GM18519 (cell line): Measurements from ENCODE around the gene MAGEA4.
"Not testable (repeated sequence)": the region's sequence is repeated elsewhere in the genome, so short reads cannot be mapped to it uniquely, and the experiment has no call there.

ENCODE experiments used
- ATAC-seq: cut with Tn5 transposase; IDR thresholded peaks from one replicate; pipeline ENCODE4 v1.9.1; 2021; ENCODE audit warnings: mild to moderate bottlenecking, moderate library complexity; ENCODE audit not compliant: unreplicated experiment, low FRiP score

MAGEA4 gene, protein sequence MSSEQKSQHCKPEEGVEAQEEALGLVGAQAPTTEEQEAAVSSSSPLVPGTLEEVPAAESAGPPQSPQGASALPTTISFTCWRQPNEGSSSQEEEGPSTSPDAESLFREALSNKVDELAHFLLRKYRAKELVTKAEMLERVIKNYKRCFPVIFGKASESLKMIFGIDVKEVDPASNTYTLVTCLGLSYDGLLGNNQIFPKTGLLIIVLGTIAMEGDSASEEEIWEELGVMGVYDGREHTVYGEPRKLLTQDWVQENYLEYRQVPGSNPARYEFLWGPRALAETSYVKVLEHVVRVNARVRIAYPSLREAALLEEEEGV

DNA sequence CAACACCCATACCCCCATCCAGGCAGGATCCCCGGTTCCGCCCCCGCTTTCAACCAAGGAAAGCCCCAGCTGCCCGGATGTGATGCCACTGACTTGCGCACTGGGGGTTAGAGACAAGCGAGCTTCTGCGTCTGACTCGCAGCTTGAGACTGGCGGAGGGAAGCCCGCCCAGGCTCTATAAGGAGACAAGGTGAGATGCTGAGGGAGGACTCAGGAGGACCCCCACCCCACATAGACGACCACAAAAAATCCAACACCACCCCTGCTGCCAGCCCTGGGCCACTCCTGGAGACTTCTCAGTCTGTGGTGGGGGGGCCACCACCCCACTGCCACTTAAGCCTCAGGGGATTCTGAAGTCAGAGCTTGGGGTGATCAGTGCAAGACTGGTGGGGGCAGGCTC is at the start of gene MAGEA4:
Gene MAGEA4, plus strand, starts transcription at position 110 of the 400 bp plus-strand sequence. CDS start 10,776 bp downstream, outside the sequence.
- no peak for ATAC-seq

DNA sequence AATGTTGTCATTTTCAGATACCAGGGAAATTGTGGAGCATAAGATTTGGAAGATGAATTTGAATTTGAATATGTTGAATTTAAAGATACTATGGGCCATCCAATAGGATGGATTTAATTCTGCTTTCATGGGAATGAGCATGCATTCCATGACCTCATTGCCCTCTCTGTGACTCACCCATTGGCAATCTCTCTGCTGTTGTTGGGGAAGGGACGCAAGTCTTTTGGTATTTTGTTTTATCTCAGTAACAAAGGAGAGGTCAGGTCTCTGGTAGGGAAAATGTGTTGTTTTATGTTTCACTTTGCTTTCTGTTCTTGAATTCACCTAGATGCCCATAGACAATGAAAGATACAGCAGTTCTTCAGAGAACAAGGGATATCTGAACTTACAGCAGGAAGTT is 42.1 kb upstream of the MAGEA4 start:
- ATAC-seq = no peak

DNA sequence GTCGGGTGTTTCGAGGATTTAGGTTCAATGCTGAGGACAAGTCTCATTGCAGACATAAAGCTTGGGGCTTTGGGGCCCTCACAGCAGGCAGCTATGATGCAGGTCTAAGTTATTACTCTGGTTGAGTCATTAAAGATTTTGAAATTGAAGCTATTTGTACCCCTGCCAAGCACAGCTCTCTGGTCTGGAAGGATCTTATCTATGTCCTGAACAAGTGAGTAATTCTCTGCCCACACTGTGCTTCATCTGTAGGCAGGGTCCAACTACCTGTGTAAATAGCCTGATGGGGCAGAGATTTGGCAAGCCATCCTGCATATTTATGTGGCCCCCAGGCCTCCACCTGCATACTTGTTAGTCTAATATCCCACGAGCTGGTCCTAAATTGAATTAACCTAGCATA is 41.4 kb upstream of the MAGEA4 start:
- no peak for ATAC-seq

DNA sequence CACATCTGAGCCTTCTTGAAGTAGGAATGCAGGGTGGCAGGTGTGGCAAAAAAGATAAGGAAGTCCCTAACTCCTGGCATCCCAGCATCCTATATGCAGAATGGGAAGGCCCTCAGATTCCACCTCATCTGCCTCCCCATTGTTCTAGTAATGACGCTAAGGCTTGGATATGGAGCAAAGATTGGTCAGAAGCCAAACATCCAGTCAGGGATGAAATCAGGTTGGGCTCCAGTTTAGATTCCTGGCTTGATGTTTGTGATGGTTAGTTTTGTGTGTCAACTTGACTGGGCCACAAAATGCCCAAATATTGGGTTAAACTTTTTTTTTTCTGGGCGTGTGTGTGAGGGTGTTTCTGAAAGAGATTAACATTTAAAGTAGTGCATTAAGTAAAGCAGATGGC is 39.6 kb upstream of the MAGEA4 start:
- ATAC-seq = no peak

DNA sequence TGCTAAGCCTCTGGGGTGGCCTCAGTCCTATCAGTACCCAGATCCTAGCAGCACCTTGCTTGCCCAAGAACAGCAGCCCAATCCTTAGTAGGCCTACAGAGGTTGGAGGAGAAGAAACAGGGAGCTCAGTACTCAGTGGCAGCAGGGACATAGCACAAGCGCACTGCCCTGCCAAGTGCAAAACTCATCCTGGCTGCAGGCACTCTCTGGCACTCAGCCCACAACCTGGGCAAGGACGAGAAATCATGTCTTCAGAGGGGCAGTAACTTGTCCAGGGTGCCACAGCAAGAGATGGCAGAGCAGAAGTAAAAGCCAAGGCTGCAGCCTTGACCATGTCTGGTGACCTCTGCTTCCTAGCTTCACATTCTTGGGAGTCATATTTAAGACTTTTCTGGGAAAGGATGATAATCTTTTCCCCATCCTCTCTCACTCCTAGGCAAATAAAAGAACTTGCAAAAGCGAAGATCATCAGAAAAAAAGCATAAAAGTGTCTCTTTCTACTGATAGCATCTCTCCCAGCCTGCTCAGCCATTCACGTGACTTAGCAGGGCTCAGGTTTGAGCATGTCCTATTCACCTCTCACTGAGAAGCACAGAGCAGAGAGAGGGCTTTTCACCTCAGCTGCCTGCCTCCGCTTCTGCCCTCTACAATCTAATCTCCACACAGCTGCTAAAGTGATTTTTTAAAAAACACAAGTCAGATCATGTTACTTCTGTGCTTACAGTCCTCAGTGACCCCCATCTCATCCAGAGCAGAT is 37.2 kb upstream of the MAGEA4 start:
- no peak for ATAC-seq

DNA sequence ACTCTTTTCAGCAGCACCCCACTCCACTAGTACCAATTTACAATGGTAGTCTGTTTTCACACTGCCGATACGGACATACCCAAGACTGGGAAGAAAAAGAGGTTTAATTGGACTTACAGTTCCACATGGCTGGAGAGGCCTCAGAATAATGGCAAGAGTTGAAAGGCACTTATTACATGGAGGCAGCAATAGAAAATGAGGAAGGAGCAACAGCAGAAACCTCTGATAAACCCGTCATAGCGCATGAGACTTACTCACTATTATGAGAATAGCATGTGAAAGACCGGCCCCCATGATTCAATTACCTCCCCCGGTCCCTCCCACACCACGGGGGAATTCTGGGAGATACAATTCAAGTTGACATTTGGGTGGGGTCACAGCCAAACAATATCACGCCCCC is 34.1 kb upstream of the MAGEA4 start:
- ATAC-seq = no peak

DNA sequence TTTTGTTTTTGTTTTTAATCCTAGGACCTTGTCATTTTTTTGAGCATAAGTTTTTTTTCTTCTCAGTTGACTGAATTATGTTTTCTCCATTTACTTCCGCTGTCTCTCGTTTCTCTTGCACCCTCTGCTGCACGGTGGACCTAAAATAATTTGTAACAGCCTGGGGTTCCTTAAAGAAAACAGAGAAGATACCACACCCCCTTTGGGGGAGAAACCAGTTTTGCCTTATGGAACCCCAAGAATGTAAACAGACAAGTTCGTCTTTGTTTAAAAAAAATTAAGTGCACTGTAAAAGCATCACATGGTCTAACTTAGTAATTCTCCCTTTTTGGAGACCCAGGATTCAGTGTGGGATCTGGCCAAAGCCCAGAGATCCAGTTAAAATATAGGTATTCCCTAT is 32.8 kb upstream of the MAGEA4 start:
- ATAC-seq = no peak

DNA sequence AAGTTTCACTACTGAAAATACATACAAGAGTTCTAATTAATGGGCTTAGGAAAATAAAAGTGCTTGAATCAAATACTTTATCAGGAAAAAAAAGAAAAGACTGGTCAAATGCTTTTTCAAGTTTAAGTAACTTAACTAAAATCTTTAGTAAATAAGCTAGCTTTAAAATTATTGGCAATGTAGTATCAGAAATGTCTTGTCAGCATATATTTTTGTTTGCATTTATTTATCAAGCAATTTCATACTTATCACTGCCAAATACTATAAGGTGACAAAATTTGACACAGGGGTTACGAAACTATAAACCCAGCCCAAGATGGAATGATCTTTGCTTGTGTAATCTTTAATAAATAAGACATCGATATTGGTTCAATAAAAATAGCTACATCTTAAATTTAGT is 31.8 kb upstream of the MAGEA4 start:
- no peak for ATAC-seq

DNA sequence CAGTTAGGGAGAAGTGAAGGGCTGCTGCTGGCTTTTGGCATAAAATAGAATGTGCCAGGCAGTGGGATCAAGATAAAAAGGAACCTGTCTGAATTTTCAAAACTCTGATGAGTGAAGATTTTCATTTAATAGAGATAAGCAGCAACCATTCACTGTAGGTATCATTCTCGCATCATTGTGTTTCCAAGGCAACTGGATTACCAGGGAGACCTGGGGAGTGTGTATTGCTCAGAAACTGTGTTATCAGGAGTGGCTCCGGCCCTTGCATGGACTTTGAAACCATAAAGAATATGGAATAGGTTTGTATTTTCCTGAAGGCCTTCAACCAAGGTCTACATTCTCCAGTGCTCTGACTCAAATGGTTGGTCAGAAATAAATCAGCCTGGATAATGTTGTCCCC is 23.3 kb upstream of the MAGEA4 start:
- ATAC-seq = no peak

DNA sequence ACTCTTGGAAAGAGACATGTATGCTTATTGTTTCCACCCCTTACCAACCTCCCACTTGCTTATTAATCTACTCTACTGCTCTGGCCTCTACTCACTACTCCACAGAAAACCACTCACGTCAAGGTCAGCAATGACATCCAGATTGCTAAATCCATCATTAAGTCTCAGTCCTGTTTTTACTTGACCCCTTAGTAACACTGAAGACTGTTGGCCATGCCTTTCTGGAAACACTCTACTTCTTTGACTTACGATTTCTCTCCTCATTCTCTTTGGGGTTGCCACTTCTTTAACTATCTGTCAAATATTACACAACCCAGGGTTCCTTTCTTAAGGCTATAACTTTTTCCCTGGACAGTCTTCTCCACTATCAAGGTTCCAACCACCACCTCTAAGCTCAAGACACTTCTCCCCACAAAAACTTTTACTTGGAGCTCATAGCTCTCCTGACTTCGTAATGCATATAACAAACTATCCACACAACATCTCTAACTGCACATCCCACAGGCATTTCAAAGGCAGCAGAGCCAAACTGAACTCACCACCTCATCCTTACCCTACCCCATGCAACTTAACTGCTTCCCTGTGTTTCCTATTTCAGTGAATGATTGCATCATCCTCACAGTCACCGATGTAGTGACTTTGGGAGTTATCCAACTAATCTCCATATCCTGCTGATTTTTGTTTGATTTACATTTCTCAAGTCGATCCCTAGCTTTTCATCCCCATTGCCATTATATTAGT is 15.8 kb upstream of the MAGEA4 start:
- no peak for ATAC-seq

DNA sequence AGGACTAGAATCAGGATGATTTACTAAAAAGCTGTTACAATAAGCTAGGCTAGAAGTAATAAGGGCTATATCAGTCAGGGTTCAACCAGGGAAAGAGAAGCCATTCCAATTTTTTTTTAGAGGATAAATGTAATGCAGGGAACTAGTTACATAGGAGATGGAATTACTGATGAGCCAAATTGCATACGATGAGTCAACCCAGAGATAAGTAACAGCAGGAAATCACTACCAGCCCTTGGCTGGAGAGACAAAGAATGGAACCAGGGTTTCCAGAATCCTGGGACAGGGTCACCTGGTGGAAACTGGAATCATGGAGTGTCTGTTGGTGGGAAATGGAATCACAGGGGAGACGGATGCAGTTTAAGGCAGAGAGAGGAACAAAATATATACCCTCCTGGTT is 13.1 kb upstream of the MAGEA4 start:
- no peak for ATAC-seq

DNA sequence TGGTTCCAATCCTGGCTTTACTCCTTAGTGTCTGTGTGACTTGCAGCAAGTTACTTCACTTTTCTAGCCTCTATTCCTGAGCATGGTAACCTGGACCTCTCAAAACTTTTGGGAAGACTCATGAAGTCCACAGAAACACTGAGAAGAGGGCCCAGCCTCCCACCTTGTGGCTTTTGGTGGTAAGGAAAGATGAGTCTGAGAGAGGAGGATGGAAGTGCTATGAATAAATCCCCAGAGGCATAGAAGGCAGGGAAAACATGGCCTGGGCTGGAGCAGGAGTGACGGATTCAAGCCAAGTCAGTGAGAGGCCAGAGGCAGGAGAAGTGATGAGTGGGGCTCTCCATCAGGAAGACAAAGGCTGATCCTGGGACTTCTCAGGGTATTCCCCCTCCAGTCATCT is 10.9 kb upstream of the MAGEA4 start:
- no peak for ATAC-seq

DNA sequence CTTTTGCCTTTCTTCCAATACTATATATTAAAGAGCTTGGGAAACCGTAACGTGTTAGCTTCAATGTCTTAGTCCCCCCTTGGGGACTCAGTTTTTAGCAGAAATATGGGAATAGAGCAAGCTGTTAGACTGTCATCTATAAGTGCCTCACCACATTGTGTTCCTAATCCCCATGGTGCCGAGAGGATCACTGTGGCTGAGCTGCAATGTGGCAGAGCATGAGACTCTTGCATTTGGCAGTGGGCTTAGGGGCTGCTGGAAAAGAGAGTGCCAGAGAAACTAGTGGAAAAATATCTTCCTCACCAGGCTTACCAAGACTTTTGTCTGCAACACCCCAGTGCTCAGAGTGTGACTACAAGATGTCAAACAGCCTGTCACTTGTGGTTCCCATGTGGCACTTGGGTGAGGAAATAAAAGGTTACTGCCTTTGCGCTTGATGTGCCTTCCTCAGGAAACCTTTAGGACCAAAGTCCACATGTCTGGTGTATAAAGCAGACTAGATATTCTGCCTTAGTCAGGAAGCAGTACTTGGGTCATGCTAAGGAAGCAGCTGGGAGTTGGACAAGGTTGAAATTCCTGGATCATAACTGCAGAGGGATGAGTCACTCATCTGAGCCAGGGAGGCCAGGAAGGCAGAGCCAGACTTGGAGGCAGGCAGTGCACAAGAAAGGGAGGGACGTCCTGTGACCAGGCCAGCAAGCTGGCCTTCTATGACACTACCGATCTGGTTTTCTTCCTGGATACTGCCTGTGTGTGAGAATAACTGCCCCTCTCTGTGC is 9.7 kb upstream of the MAGEA4 start:
- no peak for ATAC-seq

DNA sequence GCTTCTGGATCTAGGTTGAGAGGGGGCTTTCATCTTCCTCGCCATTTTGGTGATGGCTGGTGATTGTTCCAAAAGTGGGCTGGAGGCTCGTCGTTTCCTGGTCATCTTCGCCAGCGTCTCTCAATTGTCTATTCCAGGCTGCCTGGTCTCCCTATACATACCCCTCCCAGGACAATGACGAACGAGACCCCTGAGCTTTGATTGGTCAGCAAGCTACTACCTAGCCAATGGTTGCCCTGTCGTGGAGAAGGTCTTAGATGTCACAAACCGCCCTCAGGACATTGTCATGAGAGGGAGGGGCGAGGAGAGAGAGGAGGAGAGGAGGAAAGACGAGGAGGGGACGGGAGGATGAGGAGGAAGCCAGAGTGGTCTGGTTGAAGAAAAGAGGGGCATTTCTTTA is 7.7 kb upstream of the MAGEA4 start:
- no peak for ATAC-seq

DNA sequence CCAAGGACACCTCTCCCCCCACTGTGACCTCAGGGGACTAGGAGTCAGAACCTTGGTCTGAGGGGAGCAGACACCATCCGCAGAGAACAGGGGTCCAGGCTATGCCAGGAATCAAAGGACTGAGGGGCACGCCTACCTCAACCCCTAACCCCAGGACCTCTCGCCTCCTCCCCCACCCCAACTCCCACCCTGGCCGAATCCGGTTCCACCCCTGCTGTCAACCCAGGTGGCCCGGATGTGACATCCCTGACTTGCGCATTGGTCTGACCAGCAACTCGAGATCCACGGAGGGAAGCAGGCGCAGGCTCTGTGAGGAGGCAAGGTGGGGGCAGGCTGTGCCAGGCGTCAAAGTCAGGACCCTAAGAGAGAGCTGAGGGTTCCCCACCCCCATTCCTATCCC is 468 bp upstream of the MAGEA4 start:
- no peak for ATAC-seq

DNA sequence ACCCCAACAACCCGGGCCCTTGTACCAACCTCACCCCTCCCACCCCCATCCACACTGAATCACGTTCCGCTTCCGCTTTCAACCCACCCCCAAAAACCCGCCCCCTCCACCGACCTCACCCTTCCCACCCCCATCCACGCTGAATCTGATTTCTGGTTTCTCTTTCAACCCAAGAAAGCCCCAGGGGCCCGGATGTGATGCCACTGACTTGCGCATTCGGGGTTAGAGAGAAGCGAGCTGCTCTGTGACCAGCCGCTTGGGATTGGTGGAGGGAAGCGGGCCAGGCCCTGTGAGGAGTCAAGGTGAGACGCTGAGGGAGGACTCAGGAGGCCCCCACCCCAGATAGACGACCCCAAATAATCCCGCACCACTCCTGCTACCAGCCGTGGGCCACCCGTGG is 6.0 kb downstream of the MAGEA4 start:
- ATAC-seq = not testable (repeated sequence)

DNA sequence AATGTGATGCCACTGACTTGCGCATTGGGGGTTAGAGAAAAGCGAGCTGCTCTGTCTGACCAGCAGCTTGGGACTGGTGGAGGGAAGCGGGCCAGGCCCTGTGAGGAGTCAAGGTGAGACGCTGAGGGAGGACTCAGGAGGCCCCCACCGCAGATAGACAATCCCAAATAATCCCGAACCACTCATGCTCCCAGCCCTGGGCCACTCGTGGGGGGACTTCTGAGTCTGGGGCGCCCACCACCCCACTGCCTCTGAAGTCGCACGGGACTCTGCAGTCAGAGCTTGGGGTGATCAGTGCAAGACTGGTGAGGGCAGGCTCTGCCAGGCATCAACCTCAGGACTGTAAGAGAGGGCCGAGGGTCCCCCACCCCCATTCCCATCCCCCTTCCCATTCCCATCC is 6.9 kb downstream of the MAGEA4 start:
- ATAC-seq = no peak

DNA sequence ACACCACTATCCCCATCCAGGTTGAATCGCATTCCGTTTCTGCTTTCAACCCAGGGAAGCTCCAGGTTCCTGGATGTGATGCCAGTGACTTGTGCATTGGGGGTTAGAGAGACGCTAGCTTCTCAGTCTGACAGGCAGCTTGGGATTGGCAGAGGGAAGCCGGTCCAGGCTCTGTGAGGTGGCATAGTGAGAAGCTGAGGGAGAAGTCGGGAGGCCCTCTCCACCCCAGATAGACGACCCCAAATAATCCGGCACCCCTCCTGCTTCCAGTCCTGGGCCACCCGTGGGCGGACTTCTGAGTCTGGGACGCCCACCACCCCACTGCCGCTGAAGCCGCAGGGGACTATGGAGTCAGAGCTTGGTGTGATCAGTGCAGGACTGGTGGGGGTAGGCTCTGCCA is 7.4 kb downstream of the MAGEA4 start:
- no peak for ATAC-seq

DNA sequence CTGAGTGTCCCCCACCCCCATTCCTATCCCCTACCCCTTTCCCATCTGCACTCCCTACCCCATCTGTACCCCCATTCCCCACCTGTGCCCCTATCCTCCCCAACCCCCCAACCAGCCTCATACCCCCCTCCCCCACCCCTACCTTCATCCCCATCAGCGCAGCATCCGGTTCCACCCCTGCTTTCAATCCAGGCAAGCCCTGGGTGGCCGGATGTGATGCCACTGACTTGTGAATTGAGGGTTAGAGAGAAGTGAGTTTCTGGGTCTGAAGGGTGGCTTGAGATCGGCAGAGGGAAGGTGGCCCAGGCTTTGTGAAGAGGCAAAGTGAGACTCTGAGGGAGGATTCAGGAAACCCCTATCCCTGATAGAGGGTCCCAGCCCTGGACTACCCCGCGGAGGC is 7.8 kb downstream of the MAGEA4 start:
- no peak for ATAC-seq

DNA sequence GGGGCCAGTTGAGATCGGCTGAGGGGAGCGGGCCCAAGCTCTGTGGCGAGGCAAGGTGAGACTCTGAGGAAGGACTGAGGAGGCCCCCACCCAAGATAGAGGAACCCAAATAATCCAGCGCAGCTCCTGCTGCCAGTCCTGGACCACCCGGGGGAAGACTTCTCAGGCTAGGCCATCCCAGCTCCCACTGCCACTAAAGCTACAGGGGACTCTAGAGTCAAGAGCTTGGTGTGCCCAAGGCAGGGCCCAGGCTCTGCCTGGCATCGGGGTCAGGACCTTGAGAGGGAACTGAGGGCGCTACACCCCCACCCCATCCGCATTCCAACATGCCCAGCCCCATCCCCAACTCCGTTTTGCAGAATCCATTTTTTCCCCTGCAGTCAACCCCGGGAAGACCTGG is 8.6 kb downstream of the MAGEA4 start:
- no peak for ATAC-seq

DNA sequence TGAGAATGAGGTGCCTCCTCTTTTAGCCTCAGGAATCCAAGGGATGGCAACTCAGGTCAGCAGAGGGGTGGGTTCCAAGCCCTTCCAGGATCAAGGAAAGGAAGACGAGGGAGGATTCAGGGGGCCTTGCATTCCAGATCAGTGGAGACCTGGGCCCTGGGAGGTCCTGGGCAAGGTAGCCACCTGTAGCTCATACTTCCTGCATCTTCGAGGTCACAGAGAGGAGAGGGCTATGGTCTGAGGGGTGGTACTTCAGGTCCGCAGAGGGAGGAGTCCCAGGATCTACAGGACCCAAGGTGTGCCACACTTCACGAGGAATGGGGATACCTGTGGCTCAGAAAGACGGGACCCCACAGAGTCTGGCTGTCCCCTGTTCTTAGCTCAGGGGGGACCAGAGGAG is 9.2 kb downstream of the MAGEA4 start:
- no peak for ATAC-seq
